ENCODE measurements around the gene BEST1.

GRCh38 chr11:61907282-61907681, 42.9 kb upstream of the BEST1 start:
- TF ChIP-seq CTCF (conservative IDR thresholded peaks at IDR 0.05) (no peak), EZH2 (IDR thresholded peaks at IDR 0.05; ENCODE audit: low read depth) (no peak)

Measured in PC-9 (cell line).